HG03095 (cell line): Measurements from ENCODE around the gene TRPV3.

Experiments used
- ATAC-seq: cut with Tn5 transposase; IDR thresholded peaks from one replicate; pipeline ENCODE4 v1.9.1; 2021; ENCODE audit warnings: moderate library complexity; ENCODE audit not compliant: unreplicated experiment

TRPV3 gene

GRCh38 chr17:3547628-3548027, 10.0 kb downstream of the TRPV3 start:
- no peak for ATAC-seq

- ATAC-seq, result no peak
These were observed 10.6 kb downstream of the TRPV3 start for GRCh38 chr17:3546997-3547396.

GRCh38 chr17:3546521-3546920, 11.1 kb downstream of the TRPV3 start:
- no peak for ATAC-seq

GRCh38 chr17:3545151-3545550, 12.5 kb downstream of the TRPV3 start:
- ATAC-seq, result no peak

GRCh38 chr17:3544365-3544764, 13.2 kb downstream of the TRPV3 start:
- no peak for ATAC-seq

- ATAC-seq, result no peak
These were observed 14.2 kb downstream of the TRPV3 start for GRCh38 chr17:3543453-3543852.

- no peak for ATAC-seq
These were observed 15.1 kb downstream of the TRPV3 start for GRCh38 chr17:3542410-3543088.

GRCh38 chr17:3539881-3540540, 17.6 kb downstream of the TRPV3 start:
- ATAC-seq, result no peak

GRCh38 chr17:3536716-3537115, 20.9 kb downstream of the TRPV3 start:
- no peak for ATAC-seq

GRCh38 chr17:3535253-3535995, 22.2 kb downstream of the TRPV3 start:
- ATAC-seq, result no peak

- ATAC-seq, result no peak
These were observed 22.7 kb downstream of the TRPV3 start for GRCh38 chr17:3534881-3535252.

GRCh38 chr17:3533752-3534151, 23.9 kb downstream of the TRPV3 start:
- ATAC-seq, result no peak

- no peak for ATAC-seq
These were observed 24.8 kb downstream of the TRPV3 start for GRCh38 chr17:3532859-3533142.

GRCh38 chr17:3532106-3532858, 25.3 kb downstream of the TRPV3 start:
- no peak for ATAC-seq

- no peak for ATAC-seq
These were observed 26.1 kb downstream of the TRPV3 start for GRCh38 chr17:3531266-3532101.

GRCh38 chr17:3529817-3530741, 27.5 kb downstream of the TRPV3 start:
- no peak for ATAC-seq

GRCh38 chr17:3528880-3529511, 28.6 kb downstream of the TRPV3 start:
- no peak for ATAC-seq

- no peak for ATAC-seq
These were observed 29.2 kb downstream of the TRPV3 start for GRCh38 chr17:3528403-3528851.

- no peak for ATAC-seq
These were observed 29.7 kb downstream of the TRPV3 start for GRCh38 chr17:3527896-3528295.
